Activated T-helper 17 cell treated with anti-CD3 and anti-CD28 coated beads, Interleukin-2, amount 50 U/mL, for 72 hours (primary cell): ENCODE measurements around the gene MAML3. TPM values are rescaled to one million over a fixed set of nuclear protein-coding genes. Genes with fewer than 3 reads are reported as not detected.

Experiments
- ATAC-seq: fragments of 150-1000 bp; cut with Tn5 transposase; replicated peaks from 2 replicates; pipeline ENCODE4 v1.10.0; 2021; ENCODE audit warnings: mild to moderate bottlenecking, moderate library complexity
- H3K27ac Mint-ChIP-seq: one replicate; pipeline ENCODE4 v1.8.0; 2022; ENCODE audit warnings: mixed read lengths
- H3K27me3 Mint-ChIP-seq: one replicate; pipeline ENCODE4 v1.8.0; 2022; ENCODE audit warnings: mixed read lengths
- H3K36me3 Mint-ChIP-seq: one replicate; pipeline ENCODE4 v1.8.0; 2022; ENCODE audit warnings: low read depth, mild to moderate bottlenecking, mixed read lengths
- H3K4me1 Mint-ChIP-seq: one replicate; pipeline ENCODE4 v1.8.0; 2022; ENCODE audit warnings: mixed read lengths
- H3K4me3 Mint-ChIP-seq: one replicate; pipeline ENCODE4 v1.8.0; 2022; ENCODE audit warnings: mild to moderate bottlenecking, mixed read lengths
- H3K9me3 Mint-ChIP-seq: one replicate; pipeline ENCODE4 v1.8.0; 2022; ENCODE audit warnings: mixed read lengths
- total RNA-seq, 2 donors: library from RNA; stranded (reverse); gene quantifications; one replicate each; pipeline ENCODE4 v1.2.3, GENCODE V29; 2022

Gene MAML3
- total RNA-seq, 2 donors from 2014 or later: 0.98 to 1.3 TPM

- Mint-ChIP-seq H3K27ac (no peak overlapping the region), H3K36me3 (no peaks in the 10 kb centered on the region), H3K4me1 (no peaks in the 10 kb centered on the region), H3K9me3 (no peaks in the 10 kb centered on the region), H3K27me3 (no peaks in the 10 kb centered on the region), H3K4me3 (no peak overlapping the region)
- ATAC-seq: no peak
Observed at GRCh38 chr4:139749835-139750498, 404.0 kb downstream of the MAML3 start.

GRCh38 chr4:139749338-139749737 is 404.6 kb downstream of the MAML3 start:
- Mint-ChIP-seq H3K4me1 (no peaks in the 10 kb centered on the region), H3K4me3 (no peak overlapping the region), H3K9me3 (no peaks in the 10 kb centered on the region), H3K27me3 (no peaks in the 10 kb centered on the region), H3K27ac (no peak overlapping the region), H3K36me3 (no peaks in the 10 kb centered on the region)
- no peak for ATAC-seq

GRCh38 chr4:139746431-139747171 is 407.4 kb downstream of the MAML3 start:
- Mint-ChIP-seq H3K9me3 (no peaks in the 10 kb centered on the region), H3K27me3 (no peaks in the 10 kb centered on the region), H3K36me3 (no peaks in the 10 kb centered on the region), H3K4me3 (no peak overlapping the region), H3K4me1 (no peaks in the 10 kb centered on the region), H3K27ac (no peak overlapping the region)
- no peak for ATAC-seq

- ATAC-seq: no peak
- no peak overlapping the region for H3K27ac Mint-ChIP-seq
- no peaks in the 10 kb centered on the region for H3K36me3 Mint-ChIP-seq
- no peak overlapping the region for H3K4me3 Mint-ChIP-seq
- no peaks in the 10 kb centered on the region for H3K27me3 Mint-ChIP-seq
- H3K9me3 Mint-ChIP-seq: no peaks in the 10 kb centered on the region
- no peaks in the 10 kb centered on the region for H3K4me1 Mint-ChIP-seq
Observed at GRCh38 chr4:139745111-139745639, 408.8 kb downstream of the MAML3 start.

GRCh38 chr4:139744232-139744631 is 409.8 kb downstream of the MAML3 start:
- H3K27me3 Mint-ChIP-seq: peaks cover 3% of the 10 kb centered on the region
- no peaks in the 10 kb centered on the region for H3K4me1 Mint-ChIP-seq
- no peak overlapping the region for H3K27ac Mint-ChIP-seq
- no peak overlapping the region for H3K4me3 Mint-ChIP-seq
- ATAC-seq: no peak
- no peaks in the 10 kb centered on the region for H3K9me3 Mint-ChIP-seq
- H3K36me3 Mint-ChIP-seq: no peaks in the 10 kb centered on the region

GRCh38 chr4:139743027-139743426 is 411.0 kb downstream of the MAML3 start:
- Mint-ChIP-seq H3K27ac (no peak overlapping the region), H3K4me1 (no peaks in the 10 kb centered on the region), H3K36me3 (no peaks in the 10 kb centered on the region), H3K9me3 (no peaks in the 10 kb centered on the region), H3K27me3 (peaks cover 3% of the 10 kb centered on the region), H3K4me3 (no peak overlapping the region)
- no peak for ATAC-seq

GRCh38 chr4:139740531-139741041 is 413.4 kb downstream of the MAML3 start:
- H3K27ac Mint-ChIP-seq: no peak overlapping the region
- no peak overlapping the region for H3K4me3 Mint-ChIP-seq
- H3K36me3 Mint-ChIP-seq: no peaks in the 10 kb centered on the region
- no peaks in the 10 kb centered on the region for H3K4me1 Mint-ChIP-seq
- no peaks in the 10 kb centered on the region for H3K9me3 Mint-ChIP-seq
- no peak for ATAC-seq
- H3K27me3 Mint-ChIP-seq: peaks cover 22% of the 10 kb centered on the region

- Mint-ChIP-seq H3K9me3 (no peaks in the 10 kb centered on the region), H3K27ac (no peak overlapping the region), H3K4me1 (no peaks in the 10 kb centered on the region), H3K27me3 (peaks cover 22% of the 10 kb centered on the region), H3K4me3 (no peak overlapping the region), H3K36me3 (no peaks in the 10 kb centered on the region)
- no peak for ATAC-seq
Observed at GRCh38 chr4:139740121-139740520, 413.9 kb downstream of the MAML3 start.

GRCh38 chr4:139738846-139739613 is 415.0 kb downstream of the MAML3 start:
- H3K27me3 Mint-ChIP-seq: peaks cover 28% of the 10 kb centered on the region
- H3K4me1 Mint-ChIP-seq: peaks cover 3% of the 10 kb centered on the region
- no peak overlapping the region for H3K27ac Mint-ChIP-seq
- H3K9me3 Mint-ChIP-seq: no peaks in the 10 kb centered on the region
- no peak overlapping the region for H3K4me3 Mint-ChIP-seq
- H3K36me3 Mint-ChIP-seq: no peaks in the 10 kb centered on the region
- no peak for ATAC-seq

GRCh38 chr4:139736661-139737060 is 417.3 kb downstream of the MAML3 start:
- ATAC-seq: no peak
- Mint-ChIP-seq H3K27ac (no peak overlapping the region), H3K4me3 (no peak overlapping the region), H3K4me1 (peaks cover 3% of the 10 kb centered on the region), H3K27me3 (peaks cover 40% of the 10 kb centered on the region), H3K9me3 (no peaks in the 10 kb centered on the region), H3K36me3 (no peaks in the 10 kb centered on the region)

- peaks cover 42% of the 10 kb centered on the region for H3K27me3 Mint-ChIP-seq
- H3K27ac Mint-ChIP-seq: no peak overlapping the region
- no peaks in the 10 kb centered on the region for H3K9me3 Mint-ChIP-seq
- H3K36me3 Mint-ChIP-seq: no peaks in the 10 kb centered on the region
- ATAC-seq: peak; percentile 61
- peaks cover 3% of the 10 kb centered on the region for H3K4me1 Mint-ChIP-seq
- peak overlapping the region; percentile 17 for H3K4me3 Mint-ChIP-seq
Observed at GRCh38 chr4:139736274-139736660, 417.7 kb downstream of the MAML3 start.

GRCh38 chr4:139735381-139736273 is 418.4 kb downstream of the MAML3 start:
- Mint-ChIP-seq H3K9me3 (no peaks in the 10 kb centered on the region), H3K27me3 (peaks cover 42% of the 10 kb centered on the region), H3K36me3 (no peaks in the 10 kb centered on the region), H3K27ac (no peak overlapping the region), H3K4me3 (peak overlapping the region; percentile 41), H3K4me1 (peaks cover 3% of the 10 kb centered on the region)
- no peak for ATAC-seq

GRCh38 chr4:139734875-139735380 is 419.1 kb downstream of the MAML3 start:
- ATAC-seq: peak; percentile 75
- Mint-ChIP-seq H3K36me3 (no peaks in the 10 kb centered on the region), H3K9me3 (no peaks in the 10 kb centered on the region), H3K27ac (no peak overlapping the region), H3K27me3 (peaks cover 42% of the 10 kb centered on the region), H3K4me1 (peaks cover 3% of the 10 kb centered on the region), H3K4me3 (peak overlapping the region; percentile 41)
